HAP-1 (cell line): ENCODE data around the gene RPS16.
A peak's percentile ranks its signal among the peaks of the same experiment; 100 is the strongest.
"Not testable (repeated sequence)": the region's sequence is repeated elsewhere in the genome, so short reads cannot be mapped to it uniquely, and the experiment has no call there.

Experiments
- DNase-seq, 2 experiments: peaks; one replicate each; pipeline ENCODE4 v3.0.0-alpha.2; 2016 to 2020; ENCODE audit warnings: low spot score in 2 of 2
- H3K27me3 ChIP-seq: fragments of 250-450 bp; sonication (Bioruptor Pico); 2 replicates; pipeline ENCODE4 v1.5.1; 2020; ENCODE audit warnings: low read depth, mild to moderate bottlenecking, moderate library complexity
- H3K36me3 ChIP-seq: fragments of 250-450 bp; sonication (Bioruptor Pico); replicated peaks from 2 replicates; pipeline ENCODE4 v1.5.1; 2020; ENCODE audit warnings: mild to moderate bottlenecking
- H3K4me1 ChIP-seq: fragments of 250-450 bp; sonication (Bioruptor Pico); 2 replicates; pipeline ENCODE4 v1.5.1; 2020; ENCODE audit warnings: mild to moderate bottlenecking
- H3K4me3 ChIP-seq: fragments of 250-450 bp; sonication (Bioruptor Pico); 2 replicates; pipeline ENCODE4 v1.5.1; 2020; ENCODE audit warnings: mild to moderate bottlenecking, moderate library complexity
- H3K9me3 ChIP-seq: fragments of 250-450 bp; sonication (Bioruptor Pico); 2 replicates; pipeline ENCODE4 v1.5.1; 2020; ENCODE audit warnings: mild to moderate bottlenecking, moderate library complexity
- in situ Hi-C: fragments of 300-500 bp; cut with MboI; formaldehyde crosslinking; loops from 3 replicates; pipeline ENCODE4 v1.14.3; 2020; ENCODE audit warnings: low sequenced_read_pairs, inconsistent platforms, mixed read lengths

Gene RPS16

DNA sequence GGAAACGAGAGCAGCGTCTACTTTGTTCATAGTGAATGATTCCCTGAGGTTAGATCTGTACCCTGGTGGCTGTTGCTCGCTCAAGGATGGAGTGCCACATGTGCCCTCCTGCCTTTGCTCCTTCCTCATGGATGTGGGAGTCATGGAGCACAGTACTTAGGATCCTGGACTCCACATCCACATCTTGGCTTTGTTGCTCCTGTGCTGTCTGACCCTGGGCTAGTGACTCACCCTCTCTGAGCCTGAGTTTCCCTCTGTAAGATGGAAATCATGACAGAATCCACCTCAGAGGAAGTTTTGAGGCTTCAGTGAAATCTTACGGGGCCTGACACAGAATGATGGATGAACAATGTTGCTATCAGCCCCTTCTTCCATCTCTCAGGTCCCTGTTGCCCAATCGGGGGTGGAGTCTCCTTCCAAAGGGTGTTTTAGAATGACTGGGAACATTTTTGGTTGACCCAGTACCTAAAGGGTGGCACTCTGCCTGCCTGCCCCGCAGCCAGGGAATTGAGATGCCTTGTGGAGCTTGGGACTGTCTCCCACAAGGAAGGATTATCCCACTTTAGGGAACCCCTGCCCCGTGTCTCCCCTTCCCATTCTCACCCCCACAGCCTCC is 35.1 kb upstream of the RPS16 start:
- no peak for DNase-seq
- Histone ChIP-seq H3K27me3 (no peaks in the 10 kb centered on the region), H3K4me3 (no peak overlapping the region), H3K36me3 (peaks cover 80% of the 10 kb centered on the region), H3K4me1 (no peaks in the 10 kb centered on the region), H3K9me3 (no peaks in the 10 kb centered on the region)
- in situ Hi-C loops = no loop called here

GRCh38 chr19:39469567-39469966 is 33.8 kb upstream of the RPS16 start:
- in situ Hi-C loops = no loop called here
- no peaks in the 10 kb centered on the region for H3K4me1 ChIP-seq
- peaks cover 84% of the 10 kb centered on the region for H3K36me3 ChIP-seq
- H3K9me3 ChIP-seq = no peaks in the 10 kb centered on the region
- H3K4me3 ChIP-seq = no peak overlapping the region
- DNase-seq = no peak
- no peaks in the 10 kb centered on the region for H3K27me3 ChIP-seq

- no peaks in the 10 kb centered on the region for H3K9me3 ChIP-seq
- in situ Hi-C loops = no loop called here
- no peaks in the 10 kb centered on the region for H3K27me3 ChIP-seq
- H3K4me3 ChIP-seq = no peak overlapping the region
- no peaks in the 10 kb centered on the region for H3K4me1 ChIP-seq
- peaks cover 81% of the 10 kb centered on the region for H3K36me3 ChIP-seq
- no peak for DNase-seq
Observed at GRCh38 chr19:39469036-39469435, 33.3 kb upstream of the RPS16 start.

GRCh38 chr19:39467941-39468340 is 32.2 kb upstream of the RPS16 start:
- Histone ChIP-seq H3K4me3 (no peak overlapping the region), H3K4me1 (no peaks in the 10 kb centered on the region), H3K27me3 (no peaks in the 10 kb centered on the region), H3K9me3 (no peaks in the 10 kb centered on the region), H3K36me3 (peaks cover 72% of the 10 kb centered on the region)
- in situ Hi-C loops = no loop called here
- DNase-seq = no peak

- DNase-seq = no peak
- no peaks in the 10 kb centered on the region for H3K4me1 ChIP-seq
- H3K27me3 ChIP-seq = no peaks in the 10 kb centered on the region
- H3K36me3 ChIP-seq = peaks cover 67% of the 10 kb centered on the region
- H3K9me3 ChIP-seq = no peaks in the 10 kb centered on the region
- in situ Hi-C loops = no loop called here
- no peak overlapping the region for H3K4me3 ChIP-seq
Observed at GRCh38 chr19:39465956-39466747, 30.4 kb upstream of the RPS16 start.

DNA sequence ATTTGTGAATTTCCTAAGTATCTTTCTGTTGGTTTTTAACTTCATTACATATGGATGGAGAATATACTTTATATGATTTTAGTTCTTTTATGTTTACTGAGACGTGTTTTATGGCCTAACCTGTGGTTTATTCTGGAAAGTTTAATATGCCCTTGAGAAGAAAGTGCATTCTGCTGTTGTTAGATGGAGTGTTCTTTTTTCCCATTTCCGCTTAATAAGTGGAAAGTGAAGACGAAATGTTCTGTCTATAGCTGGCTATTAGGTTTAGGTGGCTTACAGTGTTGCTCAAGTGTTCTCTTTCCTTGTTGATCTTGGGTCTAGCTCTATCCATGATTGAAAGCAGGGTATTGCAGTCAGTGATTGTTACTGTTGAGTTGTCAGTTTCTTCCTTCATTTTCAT is 27.7 kb upstream of the RPS16 start:
- Histone ChIP-seq H3K9me3 (no peaks in the 10 kb centered on the region), H3K36me3 (peaks cover 65% of the 10 kb centered on the region), H3K27me3 (no peaks in the 10 kb centered on the region), H3K4me1 (no peaks in the 10 kb centered on the region), H3K4me3 (no peak overlapping the region)
- in situ Hi-C loops = no loop called here
- no peak for DNase-seq

DNA sequence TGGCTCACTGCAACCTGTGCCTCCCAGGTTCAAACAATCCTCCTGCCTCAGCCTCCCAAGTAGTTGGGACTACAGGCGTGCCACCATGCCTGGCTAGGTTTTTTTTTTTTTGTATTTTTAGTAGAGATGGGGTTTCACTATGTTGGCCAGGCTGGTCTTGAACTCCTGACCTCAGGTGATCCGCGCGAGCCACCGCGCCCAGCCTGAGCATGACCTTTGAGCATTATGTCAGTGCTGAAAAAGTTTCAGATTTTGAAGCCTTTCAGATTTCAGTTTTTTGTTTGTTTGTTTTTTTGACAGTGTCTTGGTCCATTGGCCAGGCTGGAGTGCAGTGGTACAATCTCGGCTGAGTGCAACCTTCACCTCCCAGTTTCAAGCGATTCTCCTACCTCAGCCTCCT is 15.5 kb upstream of the RPS16 start:
- H3K4me1 ChIP-seq, DNase-seq, H3K27me3 ChIP-seq, H3K4me3 ChIP-seq, in situ Hi-C loops, H3K9me3 ChIP-seq: not testable (repeated sequence)
- peaks cover 33% of the 10 kb centered on the region for H3K36me3 ChIP-seq

- H3K4me3 ChIP-seq = no peak overlapping the region
- peaks cover 6% of the 10 kb centered on the region; the same call in 1 of the 2 replicates for H3K4me1 ChIP-seq
- peaks cover 27% of the 10 kb centered on the region for H3K36me3 ChIP-seq
- no peaks in the 10 kb centered on the region for H3K27me3 ChIP-seq
- in situ Hi-C loops = loop anchor here (10.0 kb wide), 1 partner anchor 86 kb away; the partner anchor contains the start of gene EID2B
- DNase-seq = no peak
- H3K9me3 ChIP-seq = no peaks in the 10 kb centered on the region
Observed at GRCh38 chr19:39449116-39449797, 13.5 kb upstream of the RPS16 start.

- peaks cover 20% of the 10 kb centered on the region for H3K36me3 ChIP-seq
- H3K9me3 ChIP-seq = no peaks in the 10 kb centered on the region
- H3K4me1 ChIP-seq = peaks cover 6% of the 10 kb centered on the region; the same call in 1 of the 2 replicates
- H3K4me3 ChIP-seq = no peak overlapping the region
- H3K27me3 ChIP-seq = no peaks in the 10 kb centered on the region
- DNase-seq = no peak
- in situ Hi-C loops = loop anchor here (10.0 kb wide), 1 partner anchor 87 kb away; the partner anchor contains the start of gene EID2B
Observed at GRCh38 chr19:39448271-39448670, 12.5 kb upstream of the RPS16 start.

DNA sequence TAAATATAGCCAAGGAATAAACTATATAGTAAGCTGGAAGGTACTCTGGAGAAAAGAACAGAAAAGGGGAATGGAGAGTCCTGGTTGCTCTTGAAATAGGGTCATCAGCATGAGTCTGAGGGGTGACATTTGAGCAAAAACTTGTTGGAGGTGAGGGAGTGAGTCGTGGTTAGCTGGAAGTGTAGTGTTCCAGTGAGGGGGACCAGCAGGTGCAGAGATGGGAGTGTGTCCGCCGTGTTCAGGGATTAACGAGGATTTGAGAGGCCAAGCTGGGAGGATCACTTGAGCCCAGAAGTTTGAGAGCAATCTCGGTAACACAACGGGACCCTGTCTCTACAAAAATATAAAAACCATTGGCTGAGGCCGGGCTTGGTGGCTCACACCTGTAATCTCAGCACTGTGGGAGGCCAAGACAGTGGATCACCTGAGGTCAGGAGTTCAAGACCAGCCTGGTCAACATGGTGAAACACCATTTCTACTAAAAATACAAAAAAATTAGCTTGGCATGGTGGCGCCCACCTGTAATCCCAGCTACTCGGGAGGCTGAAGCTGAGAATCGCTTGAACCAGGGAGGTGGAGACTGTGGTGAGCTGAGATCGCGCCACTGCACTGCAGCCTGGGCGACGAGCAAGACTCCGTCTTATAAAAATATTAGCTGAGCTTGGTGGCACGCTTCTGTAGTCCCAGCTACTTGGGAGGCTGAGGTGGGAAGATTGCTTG is 10.8 kb upstream of the RPS16 start:
- Histone ChIP-seq H3K9me3 (no peaks in the 10 kb centered on the region), H3K4me1 (peaks cover 6% of the 10 kb centered on the region; the same call in 1 of the 2 replicates), H3K36me3 (peaks cover 10% of the 10 kb centered on the region), H3K4me3 (peak overlapping the region; percentile 82), H3K27me3 (no peaks in the 10 kb centered on the region)
- no peak for DNase-seq
- in situ Hi-C loops = loop anchor here (10.0 kb wide), 1 partner anchor 88 kb away; the partner anchor contains the start of gene EID2B

GRCh38 chr19:39445196-39446111 is 9.7 kb upstream of the RPS16 start, which contains the start of gene SUPT5H:
SUPT5H (plus strand) TSS chr19:39445582; CDS start chr19:39445891, 309 bp downstream.
- no peaks in the 10 kb centered on the region for H3K9me3 ChIP-seq
- in situ Hi-C loops = loop anchor here (10.0 kb wide), 1 partner anchor 89 kb away; the partner anchor contains the start of gene EID2B
- peak; percentile 94 to 98 for DNase-seq
- peaks cover 9% of the 10 kb centered on the region for H3K36me3 ChIP-seq
- peak within 1 kb of the TSS; percentile 82 for H3K4me3 ChIP-seq
- H3K27me3 ChIP-seq = no peaks in the 10 kb centered on the region
- H3K4me1 ChIP-seq = peaks cover 6% of the 10 kb centered on the region

GRCh38 chr19:39444598-39445195 is 8.9 kb upstream of the RPS16 start:
- peaks cover 9% of the 10 kb centered on the region for H3K36me3 ChIP-seq
- H3K4me3 ChIP-seq = peak overlapping the region; percentile 82
- H3K4me1 ChIP-seq = peaks cover 8% of the 10 kb centered on the region
- no peaks in the 10 kb centered on the region for H3K9me3 ChIP-seq
- DNase-seq = no peak
- in situ Hi-C loops = loop anchor here (10.0 kb wide), 1 partner anchor 90 kb away; the partner anchor contains the start of gene EID2B
- H3K27me3 ChIP-seq = no peaks in the 10 kb centered on the region
